ENCODE measurements around the gene STX18.

Gene STX18

DNA sequence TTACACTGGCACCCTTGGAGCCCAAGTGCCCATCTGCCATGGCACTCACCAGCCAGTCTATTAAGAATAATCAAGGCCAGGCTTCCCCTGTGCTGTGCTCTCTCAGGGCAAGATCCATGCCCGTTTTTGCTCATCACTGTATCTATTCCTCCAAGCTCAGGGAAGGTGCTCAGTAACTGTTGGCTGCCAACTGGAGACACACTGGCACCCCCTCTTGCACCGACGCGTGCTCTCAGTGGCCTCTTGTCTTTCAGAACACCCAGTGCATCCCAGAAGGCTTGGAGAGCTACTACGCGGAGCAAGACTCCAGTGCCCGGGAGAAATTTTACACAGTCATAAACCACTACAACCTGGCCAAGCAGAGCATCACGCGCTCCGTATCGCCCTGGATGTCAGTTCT, 124.9 kb downstream of the STX18 start:
- DNase-seq = no peak

DNA sequence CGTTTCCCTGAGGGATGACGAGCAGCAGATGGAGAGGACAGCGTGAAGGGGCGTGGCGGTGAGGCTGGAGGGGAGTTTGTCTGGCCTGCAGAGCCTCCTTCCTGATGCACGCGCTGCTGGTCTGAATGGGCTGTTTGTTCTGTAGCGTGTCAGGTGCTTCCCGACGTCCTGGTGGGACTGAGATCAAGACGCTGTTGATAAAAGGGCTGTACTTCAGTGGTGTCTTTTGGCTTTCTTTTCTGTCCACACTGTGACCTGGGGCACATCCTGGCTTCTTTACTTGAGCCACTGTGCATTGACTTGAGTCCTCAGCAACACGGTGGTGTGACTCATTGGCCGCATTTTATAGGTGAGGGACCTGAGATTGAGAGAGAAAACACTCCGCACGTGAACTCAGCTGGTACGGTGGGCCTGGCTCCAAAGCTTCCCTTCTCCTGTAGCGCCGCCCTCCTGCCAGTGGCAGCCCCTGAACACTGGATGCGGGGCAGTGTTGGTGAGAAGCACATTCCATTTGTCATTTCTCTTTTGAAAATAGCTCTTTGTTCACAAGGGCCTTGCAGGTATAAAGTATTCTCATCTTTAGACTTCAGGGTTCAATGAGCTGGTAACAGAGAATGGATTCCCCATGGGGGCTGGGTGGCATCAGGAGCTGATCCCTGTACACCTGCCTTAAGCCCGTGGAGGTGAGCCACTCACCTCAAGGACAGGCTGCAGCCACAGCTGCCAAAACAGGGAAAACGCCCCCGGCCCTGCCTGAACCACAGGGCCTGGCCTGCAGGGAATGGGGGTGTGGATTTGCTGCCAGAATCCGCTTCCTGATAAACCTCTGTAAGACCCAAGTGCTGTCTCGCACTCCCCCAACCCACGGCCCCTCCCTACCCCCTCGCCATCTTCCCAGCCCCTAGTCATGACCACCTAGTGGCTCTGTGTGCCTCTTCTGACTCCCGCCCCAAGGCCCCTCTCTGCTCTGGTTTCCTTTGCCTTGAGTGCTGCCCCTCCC, 125.7 kb downstream of the STX18 start:
- no peak for DNase-seq

DNA sequence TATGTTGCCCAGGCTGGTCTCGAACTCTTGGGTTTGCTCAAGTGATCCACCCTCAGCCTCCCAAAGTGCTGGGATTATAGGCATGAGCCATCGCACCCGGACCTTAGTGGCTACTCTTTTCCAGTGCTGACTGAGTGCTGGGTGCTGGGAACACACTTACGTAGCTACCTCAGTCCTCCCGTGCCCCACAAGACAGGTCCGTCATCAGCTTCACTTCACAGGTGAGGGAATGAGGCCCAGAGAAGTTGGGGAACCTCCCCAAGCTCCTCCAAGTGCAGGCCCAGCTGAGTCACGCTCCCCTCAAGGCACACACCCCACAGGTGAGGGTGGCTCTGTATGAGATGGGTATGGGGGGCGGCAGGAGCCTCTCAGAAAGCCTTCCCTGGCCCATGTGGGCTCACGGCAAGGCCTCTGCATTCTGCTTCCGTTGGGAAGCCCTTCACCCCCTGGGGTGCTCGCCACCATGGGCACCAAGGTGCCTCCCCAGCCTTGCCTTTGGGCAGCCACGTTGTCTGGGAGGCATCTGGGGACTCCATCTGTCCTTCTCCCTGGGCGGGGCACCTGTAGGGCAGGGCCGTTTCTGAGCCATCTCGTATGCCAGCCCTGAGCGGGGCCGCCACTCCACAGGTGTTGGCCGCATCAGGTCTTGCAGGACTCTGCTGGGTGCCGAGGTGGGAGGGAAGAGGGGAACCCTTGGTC, 126.6 kb downstream of the STX18 start:
- DNase-seq = no peak

- DNase-seq = no peak
Observed at GRCh38 chr4:4413806-4414205, 128.0 kb downstream of the STX18 start.

- DNase-seq = no peak
Observed at GRCh38 chr4:4413373-4413725, 128.5 kb downstream of the STX18 start.

- no peak for DNase-seq
Observed at GRCh38 chr4:4412641-4413372, 129.0 kb downstream of the STX18 start.

DNA sequence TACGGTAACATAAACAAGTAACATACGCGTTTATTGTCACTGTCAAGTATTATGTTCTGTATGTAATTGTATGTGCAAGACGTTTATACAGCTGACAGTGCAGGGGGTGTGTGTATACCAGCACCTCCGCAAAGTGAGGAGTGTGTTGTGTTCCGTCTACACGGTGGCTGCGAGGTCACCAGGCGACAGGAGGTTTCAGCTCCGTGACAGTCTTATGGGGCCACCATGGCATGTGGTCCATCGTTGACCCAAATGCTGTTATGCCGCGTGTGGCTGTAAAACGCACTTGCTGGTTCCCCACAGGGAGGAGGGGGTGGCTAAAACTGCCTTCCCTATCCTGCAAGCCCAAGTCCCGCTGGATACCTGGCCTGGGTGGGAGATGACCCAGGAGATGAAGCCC, 129.9 kb downstream of the STX18 start:
- DNase-seq = no peak

DNA sequence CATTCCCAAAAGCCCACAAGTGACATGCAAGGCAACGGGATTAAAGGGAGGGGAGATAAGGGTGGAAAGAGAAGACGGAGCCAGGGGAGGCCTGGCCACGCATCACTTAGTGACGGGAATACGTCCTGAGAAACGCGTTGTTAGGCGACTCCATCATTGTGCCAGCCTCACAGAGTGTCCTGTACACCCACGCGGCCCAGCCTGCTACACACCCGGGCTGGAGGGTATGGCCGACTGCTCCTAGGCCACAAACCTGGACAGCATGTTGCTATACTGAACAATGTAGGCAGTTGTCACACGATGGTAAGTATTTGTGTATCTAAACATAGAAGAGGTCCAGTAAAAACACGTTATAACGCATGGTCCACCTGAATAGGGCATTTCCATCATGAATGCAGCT, 131.6 kb downstream of the STX18 start:
- DNase-seq = no peak

DNA sequence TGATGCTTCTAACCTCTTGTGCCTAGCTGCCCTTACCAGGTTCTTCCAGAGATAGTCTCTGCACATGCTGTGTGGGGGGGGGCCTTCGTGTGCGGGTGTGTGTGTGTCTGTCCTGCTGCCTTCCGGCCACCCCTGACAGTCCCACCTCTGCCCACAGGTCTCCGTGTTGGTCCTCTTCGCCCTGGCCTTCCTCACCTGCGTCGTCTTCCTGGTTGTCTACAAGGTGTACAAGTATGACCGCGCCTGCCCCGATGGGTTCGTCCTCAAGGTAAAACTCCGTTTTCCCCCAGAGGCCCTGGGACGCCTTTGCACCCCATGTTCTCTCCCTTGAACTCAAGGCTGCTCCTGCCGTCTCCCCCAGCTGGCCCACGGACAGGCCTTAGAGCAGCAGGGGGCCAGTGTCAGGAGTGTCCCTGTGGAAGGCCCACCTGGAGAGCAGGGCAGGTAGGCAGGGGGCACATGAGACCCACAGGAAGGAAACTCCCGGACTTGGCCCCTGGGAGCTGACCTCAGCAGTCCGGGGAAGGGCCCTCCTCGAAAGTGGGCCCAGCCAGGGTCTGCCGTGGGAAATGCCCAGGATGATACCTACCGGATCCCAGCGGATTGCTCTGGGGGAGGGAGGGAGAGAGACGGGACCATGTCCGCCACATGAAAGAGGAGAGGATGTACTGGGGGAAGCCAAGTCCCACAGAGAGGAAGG, 132.3 kb downstream of the STX18 start:
- DNase-seq = no peak

- DNase-seq = no peak
Observed at GRCh38 chr4:4408576-4409335, 133.1 kb downstream of the STX18 start.

DNA sequence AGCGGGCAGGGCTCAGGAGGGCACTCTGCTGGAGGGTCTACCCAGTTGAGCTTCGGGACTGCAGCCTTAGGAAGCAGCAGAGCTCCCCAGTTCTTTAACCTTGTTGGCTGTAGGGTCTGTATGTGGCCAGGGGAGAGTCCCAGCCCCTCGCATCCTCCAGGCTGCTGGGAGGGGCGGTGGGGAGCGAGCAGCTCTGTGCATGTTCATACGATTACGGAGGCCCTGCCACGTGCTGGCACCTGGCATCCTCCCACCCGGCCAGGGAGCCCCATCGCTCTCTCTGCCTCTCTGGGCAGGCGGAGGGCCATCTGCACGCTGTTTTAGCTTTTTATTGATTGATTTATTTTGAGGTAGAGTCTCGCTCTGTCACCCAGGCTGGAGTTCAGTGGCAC, 133.7 kb downstream of the STX18 start:
- no peak for DNase-seq

GRCh38 chr4:4407299-4408131, 134.3 kb downstream of the STX18 start:
- no peak for DNase-seq

DNA sequence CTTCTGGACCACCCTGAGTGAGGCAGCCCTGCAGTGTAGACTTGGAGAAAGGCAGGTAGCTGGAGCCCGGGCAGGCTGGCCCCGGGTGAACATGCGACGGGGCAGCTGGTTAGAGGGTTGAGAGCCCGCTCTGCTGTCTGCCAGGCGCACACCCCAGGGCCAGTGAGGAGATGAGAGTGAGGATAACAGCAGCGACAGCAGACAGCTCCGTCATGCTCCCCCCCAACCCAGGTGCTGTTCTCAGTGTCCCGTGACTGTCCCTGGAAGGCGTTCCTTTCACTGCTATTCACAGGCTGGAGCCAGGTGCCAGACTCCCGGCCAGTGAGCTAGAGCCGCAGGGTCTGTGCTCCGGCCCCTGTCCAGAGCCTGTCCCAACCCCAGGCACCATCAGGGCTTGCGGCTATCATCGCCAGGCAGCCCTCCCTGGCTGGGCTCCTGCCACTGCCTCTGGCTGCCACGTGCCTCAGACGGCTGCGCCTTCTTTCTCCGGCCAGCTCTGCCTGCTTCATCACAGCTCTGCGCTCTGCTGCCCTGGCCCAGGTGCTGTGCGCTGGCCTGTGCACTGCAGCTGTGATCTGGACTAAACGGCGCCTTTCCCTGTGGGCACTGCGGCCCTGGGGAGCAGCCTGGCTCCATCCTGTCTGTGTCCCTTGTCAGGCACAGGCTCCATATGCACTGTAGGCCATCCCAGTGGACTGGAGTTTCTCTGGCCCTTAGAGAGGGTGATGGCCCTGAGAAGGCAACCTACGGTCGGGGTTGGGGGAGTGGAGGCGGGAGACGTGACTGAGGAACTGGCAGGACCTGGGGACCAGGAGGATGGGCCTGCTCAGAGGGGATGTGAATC, 135.2 kb downstream of the STX18 start:
- DNase-seq = no peak

DNA sequence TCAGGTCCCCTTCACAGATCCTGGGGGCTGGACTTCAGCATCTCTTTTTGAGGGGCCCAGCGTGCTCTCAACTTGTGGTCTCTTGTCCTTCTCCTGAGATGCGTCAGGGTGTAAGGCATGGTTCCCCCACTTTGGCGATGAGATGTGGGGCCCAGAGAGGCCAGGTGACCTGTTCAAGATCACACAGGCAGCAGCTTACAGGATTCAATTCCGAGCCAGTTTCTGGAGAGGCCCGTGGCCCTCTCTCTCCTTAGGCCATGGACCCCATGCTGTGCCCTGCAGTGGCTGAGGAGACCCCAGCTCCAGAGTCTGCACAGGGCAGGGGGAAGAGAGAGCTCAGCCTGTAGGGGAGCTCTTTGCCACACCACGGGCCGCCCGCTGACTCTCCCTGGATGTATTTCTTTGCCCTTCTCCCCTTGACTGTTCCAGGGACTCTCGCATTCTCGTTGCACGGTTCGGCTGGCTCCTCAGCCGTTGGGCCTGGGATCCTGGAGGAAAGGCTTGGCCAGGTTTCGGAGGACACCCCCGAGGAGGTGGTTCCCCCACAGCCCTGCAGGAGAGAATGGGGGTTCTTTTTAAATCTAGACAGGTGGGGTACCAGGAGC, 136.4 kb downstream of the STX18 start:
- no peak for DNase-seq

- DNase-seq = no peak
Observed at GRCh38 chr4:4402966-4403365, 138.9 kb downstream of the STX18 start.

- no peak for DNase-seq
Observed at GRCh38 chr4:4401036-4401435, 140.8 kb downstream of the STX18 start.

DNA sequence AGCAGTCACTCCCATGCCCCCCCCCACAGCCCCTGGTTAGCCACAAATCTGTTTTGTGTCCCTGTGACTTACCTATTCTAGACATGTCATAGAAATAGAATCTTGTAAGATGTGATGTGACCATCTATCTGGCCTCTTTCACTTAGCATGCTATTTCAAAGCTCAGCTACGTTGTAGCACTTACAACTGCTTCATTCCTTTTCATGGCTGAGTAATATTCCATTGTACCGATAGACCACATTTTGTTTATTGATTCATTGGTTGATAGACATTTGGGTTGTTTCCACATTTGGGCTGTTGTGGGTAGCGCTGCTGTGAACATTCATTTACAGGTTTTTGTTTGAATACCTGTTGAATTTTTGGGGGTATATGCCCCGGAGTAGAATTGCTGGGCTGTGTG, 143.4 kb downstream of the STX18 start:
- no peak for DNase-seq

DNA sequence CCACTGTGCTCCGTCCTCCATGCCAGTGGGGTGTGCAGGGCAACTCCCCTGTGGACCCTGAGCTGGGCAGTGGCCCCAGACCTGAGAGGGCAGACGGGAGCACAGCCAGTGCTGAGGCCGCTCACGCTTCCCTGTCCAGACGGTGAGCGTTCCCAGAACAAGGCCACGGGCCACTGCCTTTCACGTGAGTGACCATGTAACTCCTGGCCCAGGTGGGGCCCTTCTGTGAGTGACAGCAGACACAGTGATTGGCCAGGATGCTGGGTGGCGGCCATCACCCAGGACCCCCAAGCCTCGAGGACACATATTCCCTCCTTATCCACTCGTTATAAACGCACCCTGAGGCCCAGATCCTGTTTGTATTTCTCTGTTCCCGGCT, 144.4 kb downstream of the STX18 start:
- DNase-seq = no peak

DNA sequence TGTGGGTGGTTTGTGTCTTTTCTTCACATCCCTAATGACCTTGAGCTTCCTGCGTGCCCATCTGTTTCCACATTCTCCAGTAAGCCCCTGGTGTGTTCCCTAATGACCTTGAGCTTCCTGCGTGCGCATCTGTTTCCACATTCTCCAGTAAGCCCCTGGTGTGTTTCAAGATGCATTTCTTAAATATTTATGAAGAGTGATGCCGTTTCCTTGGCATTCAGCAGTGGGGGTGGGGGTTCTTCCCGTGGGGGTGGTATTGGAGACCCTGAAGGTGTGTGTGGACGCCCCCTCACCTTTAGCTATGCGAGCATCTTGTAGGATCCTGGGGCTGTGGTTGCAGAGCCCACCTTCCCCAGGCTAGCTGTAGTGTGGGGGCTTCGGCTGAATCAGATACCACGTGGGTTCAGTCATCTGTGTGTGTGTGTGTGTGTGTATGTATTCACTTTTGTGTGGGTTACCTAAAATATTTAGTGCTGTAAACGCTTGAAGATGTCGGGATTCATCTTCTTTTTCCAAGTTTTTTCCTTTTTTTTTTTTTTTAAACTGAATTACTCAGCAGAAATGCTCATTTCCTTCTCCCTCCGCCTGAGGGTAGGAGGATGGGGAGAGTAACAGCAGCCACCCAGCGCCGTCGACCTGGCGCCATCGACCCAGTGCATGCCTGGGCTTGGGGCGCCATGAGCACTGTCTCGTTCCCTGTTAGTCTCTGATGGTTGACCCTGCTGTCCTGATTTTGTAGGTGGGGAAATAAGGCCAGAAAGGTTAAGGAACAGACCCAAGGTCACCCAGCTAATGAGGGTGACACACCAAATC, 145.0 kb downstream of the STX18 start:
- peak; percentile 26 for DNase-seq
